ENCODE data around the gene SND1.
A peak's percentile ranks its signal among the peaks of the same experiment; 100 is the strongest.

SND1 gene

DNA sequence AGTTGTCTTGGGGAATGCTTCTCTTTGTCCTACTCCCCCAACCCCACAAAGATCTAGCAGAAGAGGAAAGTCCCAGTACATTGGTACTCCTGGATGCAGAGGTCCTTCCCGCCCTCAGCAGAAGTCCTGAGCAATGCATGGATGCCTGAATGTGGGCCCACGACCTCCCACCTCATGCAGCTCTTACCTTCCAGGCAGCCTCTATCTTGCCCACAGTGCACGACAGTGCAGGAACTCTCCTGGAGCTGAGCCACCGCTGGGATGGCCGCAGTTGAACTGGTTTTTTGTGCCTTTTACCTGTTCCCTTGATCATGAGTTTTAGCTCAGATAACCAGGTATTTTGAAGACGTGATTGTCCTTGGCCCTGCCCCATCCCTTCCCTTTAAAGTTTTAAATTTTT, 341.3 kb downstream of the SND1 start:
- no peak for DNase-seq
- TF ChIP-seq GATA1 (IDR thresholded peaks at IDR 0.05; ENCODE audit: low read depth, low read length) (no peak), POLR2A (IDR thresholded peaks at IDR 0.05; ENCODE audit: low read length) (no peak)

DNA sequence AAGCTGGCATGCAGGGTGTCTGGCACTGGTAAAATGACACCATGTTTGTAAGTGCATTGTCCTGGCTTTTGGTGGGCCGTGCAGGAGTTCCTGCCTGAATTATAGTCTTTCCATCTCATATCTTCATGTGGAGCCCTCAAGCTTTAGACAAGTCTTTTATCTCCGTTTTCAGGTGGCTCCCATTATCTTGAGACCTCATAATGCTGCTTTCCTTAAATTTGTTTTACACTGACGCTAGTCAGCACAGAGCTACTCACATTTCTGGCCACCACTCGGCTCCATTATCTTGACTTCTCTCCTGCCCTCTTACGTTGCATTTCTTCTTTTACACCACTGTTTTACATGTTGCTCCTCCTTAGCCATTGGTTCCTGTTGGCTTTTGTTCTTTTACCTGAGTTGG, 342.0 kb downstream of the SND1 start:
- TF ChIP-seq GATA1 (IDR thresholded peaks at IDR 0.05; ENCODE audit: low read depth, low read length) (no peak), POLR2A (IDR thresholded peaks at IDR 0.05; ENCODE audit: low read length) (no peak)

DNA sequence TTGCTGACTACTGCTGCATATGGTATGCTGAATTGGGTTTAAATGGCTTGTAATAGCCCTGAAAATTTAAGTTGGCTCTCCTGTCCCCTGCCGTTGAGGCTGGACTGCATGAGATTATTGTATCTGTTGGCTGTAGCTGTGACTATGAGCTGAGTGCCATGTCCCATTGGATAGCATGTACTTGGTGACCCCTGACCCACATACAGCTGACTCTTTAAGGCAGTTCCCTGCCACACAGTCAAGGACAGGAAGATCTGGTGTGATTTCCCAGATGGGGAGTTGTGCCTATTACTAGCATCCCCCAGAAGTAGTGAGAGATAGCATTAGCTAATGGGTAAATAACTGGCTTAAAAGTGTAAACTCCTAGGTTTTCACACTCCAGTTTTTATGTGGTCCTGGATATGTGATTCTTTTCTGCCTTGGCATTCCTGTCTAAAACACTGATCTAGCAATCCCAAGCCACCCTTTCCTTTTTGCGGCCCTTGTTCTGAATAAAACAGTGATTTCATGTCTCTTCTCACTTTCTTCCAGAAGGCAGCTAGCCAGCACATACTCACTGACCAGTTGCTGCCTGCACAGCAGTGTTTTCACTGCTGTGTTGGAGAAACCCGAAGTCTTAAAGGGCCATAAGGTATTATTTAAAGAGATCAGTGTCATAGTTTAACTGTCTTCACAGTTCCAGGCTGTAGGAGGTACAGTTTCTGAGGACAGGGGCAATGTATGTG, 343.3 kb downstream of the SND1 start:
- DNase-seq: peak in 1 of 2 experiments; percentile 60
- no peak for TF ChIP-seq POLR2A (IDR thresholded peaks at IDR 0.05; ENCODE audit: low read length)
- no peak for TF ChIP-seq GATA1 (IDR thresholded peaks at IDR 0.05; ENCODE audit: low read depth, low read length)

More for the DNA sequence above, 342.0 kb downstream of the SND1 start:
- DNase-seq: peak in 1 of 2 experiments; percentile 44

DNA sequence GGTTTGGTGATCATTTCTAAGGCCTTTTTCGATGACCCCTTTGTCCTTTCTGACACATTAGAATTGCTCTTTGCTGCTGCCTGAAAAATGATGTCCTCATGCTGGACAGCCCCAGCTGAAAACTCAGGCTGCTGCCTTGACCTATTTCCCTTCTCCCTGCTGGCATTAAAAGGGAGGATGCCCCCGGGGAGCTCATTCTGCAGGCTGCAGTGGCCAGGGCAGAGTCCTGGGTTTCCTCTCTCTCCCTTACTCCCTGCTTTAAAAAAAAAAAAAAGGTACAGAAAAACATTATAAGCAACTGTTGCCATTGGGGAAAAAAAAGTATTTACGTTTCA, 343.9 kb downstream of the SND1 start:
- no peak for TF ChIP-seq POLR2A (IDR thresholded peaks at IDR 0.05; ENCODE audit: low read length)
- no peak for TF ChIP-seq GATA1 (IDR thresholded peaks at IDR 0.05; ENCODE audit: low read depth, low read length)
- no peak for DNase-seq

DNA sequence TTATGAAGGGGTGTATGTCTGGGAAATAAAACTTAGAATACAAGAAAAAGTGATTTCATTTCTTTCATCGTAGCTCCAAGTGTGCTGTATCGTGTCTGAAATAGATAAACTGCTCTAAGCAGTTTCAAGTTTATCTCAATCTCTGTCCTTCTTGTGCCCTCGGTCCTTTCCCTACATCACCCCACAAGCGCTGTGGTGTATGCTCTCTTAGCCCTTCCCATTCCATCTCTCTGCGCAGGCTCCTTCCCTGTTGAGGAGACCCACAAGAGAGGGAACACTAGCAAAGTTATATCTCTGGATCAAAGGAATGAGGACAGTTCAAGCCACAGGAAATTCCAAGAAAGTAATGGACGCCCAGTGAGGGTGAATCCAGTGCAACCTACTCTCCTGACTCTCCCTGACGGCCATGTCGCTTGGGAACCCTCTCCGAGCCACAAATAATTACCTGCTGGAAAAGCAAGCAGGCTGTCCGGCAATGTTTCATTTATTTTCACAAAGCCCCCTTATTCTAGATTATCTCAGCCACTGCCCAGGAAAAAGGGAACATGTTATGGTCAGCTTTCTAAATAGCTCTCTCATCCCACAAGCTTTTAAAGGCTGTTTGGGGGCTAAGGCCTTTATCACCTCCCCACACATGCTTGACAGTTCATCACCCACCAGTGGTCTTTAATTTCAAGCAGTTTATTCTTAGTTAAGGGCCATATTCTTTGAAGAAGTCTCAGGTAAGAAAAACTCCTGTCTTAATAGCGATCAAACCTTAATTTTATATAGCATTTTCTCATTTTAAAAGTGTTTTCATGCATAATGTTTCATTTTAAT, 344.5 kb downstream of the SND1 start:
- DNase-seq: peak; percentile 20 to 32
- no peak for TF ChIP-seq GATA1 (IDR thresholded peaks at IDR 0.05; ENCODE audit: low read depth, low read length)
- TF ChIP-seq POLR2A (IDR thresholded peaks at IDR 0.05; ENCODE audit: low read length): no peak

DNA sequence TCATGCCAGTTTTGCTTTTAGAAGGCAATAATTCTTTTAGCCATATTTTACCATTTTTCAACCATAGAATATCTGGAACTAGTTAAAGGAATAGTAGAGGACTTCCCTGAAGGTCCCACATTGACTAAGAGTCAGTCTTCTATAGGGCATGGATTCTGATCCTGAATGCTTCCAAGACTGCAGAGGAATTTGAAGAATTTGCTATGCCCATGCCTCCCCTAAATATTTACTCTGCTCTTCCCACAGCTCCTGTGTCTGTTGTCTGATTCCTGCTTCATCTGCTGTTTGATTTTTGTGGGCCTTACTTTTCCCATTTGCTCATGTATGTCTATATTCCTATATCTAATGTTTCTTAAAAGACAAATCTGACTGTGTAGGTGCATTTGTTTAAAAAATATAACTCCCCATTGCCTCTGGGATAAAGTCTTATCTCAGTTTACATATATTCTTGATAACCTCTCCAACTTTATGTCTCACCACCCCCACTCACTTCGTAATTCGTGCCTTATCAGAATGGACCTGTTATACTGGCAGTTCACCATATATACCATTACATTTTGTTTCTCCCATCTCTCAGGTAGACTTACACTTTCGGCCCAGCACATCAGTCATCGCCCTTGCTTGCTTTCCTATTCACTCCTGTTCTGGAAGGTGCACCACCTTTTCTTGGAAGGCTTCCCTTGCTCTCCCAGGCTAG, 345.4 kb downstream of the SND1 start:
- peak in 1 of 2 experiments; percentile 42 for DNase-seq
- TF ChIP-seq GATA1 (IDR thresholded peaks at IDR 0.05; ENCODE audit: low read depth, low read length) (no peak), POLR2A (IDR thresholded peaks at IDR 0.05; ENCODE audit: low read length) (no peak)

DNA sequence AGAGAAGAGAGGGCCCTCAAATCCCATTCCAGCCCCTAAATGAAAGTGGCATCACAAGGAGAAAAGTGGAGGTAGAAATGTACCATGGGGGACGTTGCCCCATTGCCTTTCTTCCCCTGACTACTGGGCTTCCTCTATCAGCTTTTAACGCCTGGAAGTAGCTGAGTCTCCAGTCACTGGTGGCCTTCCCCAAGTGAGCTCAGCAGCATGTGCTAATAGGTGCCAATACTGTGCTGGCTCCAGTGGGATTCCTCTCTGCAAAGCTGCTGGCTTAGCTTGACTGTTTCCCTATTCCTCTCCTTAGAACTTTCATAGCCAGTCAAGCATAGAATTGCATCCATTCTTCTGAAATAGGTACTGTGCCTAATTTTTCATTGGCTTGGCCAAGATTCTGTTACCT, 346.7 kb downstream of the SND1 start:
- no peak for TF ChIP-seq GATA1 (IDR thresholded peaks at IDR 0.05; ENCODE audit: low read depth, low read length)
- no peak for TF ChIP-seq POLR2A (IDR thresholded peaks at IDR 0.05; ENCODE audit: low read length)
- DNase-seq: no peak

DNA sequence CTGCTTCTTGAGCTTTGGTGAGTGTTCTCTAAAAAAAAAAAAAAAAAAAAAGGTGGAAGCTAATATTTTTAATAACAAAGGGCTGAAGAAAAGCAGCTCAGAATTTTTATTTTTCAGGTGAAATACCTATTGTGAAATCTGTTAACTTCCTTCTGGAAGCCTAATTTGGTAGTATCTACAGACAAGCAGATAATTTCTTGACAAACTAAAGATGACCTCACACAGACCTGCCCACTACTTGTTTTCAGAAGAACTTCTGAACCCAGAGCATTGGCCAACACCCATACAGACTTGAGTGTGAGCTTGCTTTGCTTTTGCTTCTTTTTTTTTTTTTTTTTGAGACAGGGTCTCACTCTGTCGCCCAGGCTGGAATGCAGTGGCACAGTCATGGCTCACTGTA, 348.1 kb downstream of the SND1 start:
- no peak for TF ChIP-seq GATA1 (IDR thresholded peaks at IDR 0.05; ENCODE audit: low read depth, low read length)
- no peak for TF ChIP-seq POLR2A (IDR thresholded peaks at IDR 0.05; ENCODE audit: low read length)
- DNase-seq: no peak

DNA sequence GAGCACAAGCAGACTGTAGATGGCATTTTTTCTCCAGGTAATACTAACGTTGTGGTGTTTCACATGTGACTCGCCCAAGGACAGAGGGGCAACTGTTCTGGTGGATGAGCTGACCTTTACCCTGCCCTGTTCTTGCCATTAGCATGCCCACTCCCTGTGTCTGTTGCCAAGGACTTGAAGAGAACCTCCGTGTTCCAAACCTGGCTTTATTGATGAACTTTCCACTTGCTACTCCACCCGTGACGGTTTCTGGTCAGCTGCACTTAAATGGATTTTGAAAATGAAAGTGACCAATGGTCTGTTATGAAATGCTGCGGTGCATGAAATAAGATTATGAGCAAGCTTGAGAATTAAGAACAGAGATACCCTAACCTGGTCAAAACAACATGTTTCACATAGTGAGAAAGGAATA, 348.9 kb downstream of the SND1 start:
- TF ChIP-seq POLR2A (IDR thresholded peaks at IDR 0.05; ENCODE audit: low read length): no peak
- TF ChIP-seq GATA1 (IDR thresholded peaks at IDR 0.05; ENCODE audit: low read depth, low read length): no peak
- DNase-seq: no peak

DNA sequence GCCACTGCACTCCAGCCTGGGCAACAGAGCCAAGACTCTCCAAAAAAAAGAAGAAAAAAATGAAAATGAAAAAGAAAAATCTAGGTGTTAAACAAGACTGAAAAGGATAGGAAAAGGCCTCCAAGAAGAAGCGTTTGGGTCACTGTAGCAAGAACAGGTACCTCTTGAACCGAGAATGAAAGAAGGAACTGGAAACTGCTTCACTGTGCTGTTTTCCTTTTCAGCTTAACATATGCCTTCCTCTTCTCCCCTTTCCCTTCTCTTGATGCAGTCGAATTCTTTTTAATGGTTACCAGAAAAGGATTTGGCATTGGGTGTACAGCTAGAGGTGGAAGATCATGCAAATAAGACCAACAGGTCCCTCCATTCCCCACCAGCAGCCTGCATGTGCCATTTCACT, 351.2 kb downstream of the SND1 start:
- TF ChIP-seq GATA1 (IDR thresholded peaks at IDR 0.05; ENCODE audit: low read depth, low read length) (no peak), POLR2A (IDR thresholded peaks at IDR 0.05; ENCODE audit: low read length) (no peak)
- no peak for DNase-seq

DNA sequence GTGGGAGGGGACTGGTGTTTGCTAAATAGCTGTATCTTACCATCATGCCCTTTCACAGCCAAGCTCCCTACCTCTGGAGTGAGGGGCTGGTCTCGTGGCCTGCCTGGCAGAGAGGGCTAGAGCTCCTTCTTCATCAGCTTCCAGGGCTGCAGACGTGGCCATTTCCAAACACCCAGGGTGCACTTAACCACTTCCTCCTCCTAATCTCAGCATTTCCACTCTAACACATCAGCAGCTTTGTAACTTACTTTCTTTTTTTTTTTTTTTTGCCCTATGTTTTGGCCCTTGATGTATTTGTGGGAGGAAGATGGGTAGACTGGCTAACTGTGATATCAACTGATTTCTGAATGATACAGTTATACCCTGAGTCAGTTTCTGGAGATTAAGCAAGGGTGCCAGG, 351.8 kb downstream of the SND1 start:
- no peak for TF ChIP-seq POLR2A (IDR thresholded peaks at IDR 0.05; ENCODE audit: low read length)
- TF ChIP-seq GATA1 (IDR thresholded peaks at IDR 0.05; ENCODE audit: low read depth, low read length): no peak
- DNase-seq: no peak

DNA sequence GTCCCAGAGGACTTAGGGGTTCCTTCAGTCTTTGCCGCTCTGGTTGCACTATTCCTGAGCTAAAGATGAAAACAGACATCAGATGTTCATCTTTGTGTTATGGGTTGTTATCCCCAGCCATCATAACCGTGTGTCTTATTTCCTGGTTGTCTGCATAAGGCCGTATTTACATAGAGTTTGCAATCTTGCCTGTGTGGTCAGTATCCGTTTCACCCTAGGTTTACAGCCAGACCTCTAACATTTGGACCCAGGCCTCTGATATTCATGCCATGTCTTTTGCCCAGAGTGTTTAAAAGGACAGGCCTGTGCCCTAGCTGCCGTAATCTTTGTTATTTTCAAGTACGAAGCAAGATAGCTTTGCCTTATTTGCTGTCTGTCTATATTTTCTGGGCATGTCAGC, 352.6 kb downstream of the SND1 start:
- TF ChIP-seq GATA1 (IDR thresholded peaks at IDR 0.05; ENCODE audit: low read depth, low read length) (no peak), POLR2A (IDR thresholded peaks at IDR 0.05; ENCODE audit: low read length) (no peak)
- DNase-seq: no peak

DNA sequence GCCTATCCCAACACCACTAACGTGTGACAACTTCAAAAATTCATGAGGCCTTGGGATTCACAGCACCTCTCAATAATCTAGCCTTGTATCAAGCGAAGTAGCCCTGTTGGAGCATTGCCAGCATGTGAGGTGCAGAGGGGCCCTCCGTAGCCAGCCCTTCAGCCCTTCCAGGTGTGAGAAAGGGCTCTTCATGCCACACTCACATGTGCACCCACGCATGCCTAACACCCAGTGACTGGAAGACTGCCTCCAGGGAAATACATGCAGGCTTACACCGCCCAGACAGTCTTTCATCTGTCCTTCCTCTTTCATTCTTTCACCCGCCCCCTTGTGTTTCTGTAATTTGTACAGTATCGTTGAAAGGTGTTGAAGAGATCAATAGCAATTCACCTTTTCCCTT, 353.1 kb downstream of the SND1 start:
- DNase-seq: no peak

DNA sequence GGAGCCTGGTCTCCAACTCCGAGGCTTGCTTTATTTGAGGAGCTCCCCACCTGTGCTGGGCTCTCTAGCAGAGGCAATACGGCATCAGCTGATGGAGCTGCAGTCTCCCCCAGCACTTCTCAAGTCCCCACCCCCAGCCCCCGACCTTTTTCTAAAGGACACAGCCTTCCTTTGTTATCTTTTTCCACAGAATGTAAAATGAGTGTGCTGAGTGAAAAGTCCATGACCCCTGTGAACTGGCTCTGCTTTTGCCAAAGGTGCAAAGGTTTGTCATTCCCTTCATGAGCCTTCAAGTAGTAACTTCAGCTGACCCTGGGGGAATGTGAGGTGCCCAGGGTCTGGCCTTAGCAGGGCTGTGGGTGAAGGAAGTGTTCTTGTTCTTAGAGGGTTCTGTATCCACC, 353.8 kb downstream of the SND1 start:
- DNase-seq: no peak
- TF ChIP-seq POLR2A (IDR thresholded peaks at IDR 0.05; ENCODE audit: low read length): no peak
- TF ChIP-seq GATA1 (IDR thresholded peaks at IDR 0.05; ENCODE audit: low read depth, low read length): no peak

More for the DNA sequence above, 353.1 kb downstream of the SND1 start:
- TF ChIP-seq POLR2A (IDR thresholded peaks at IDR 0.05; ENCODE audit: low read length) (no peak), GATA1 (IDR thresholded peaks at IDR 0.05; ENCODE audit: low read depth, low read length) (no peak)

Measured in erythroblast (primary cell).